Ramos (cell line): ENCODE data around the gene NEMP1.

Source experiments
- in situ Hi-C: fragments of 300-500 bp; cut with MboI; formaldehyde crosslinking; loops from one replicate; pipeline ENCODE4 v1.14.3; 2022; ENCODE audit warnings: low sequenced_read_pairs; ENCODE audit not compliant: unreplicated experiment

Gene NEMP1

DNA sequence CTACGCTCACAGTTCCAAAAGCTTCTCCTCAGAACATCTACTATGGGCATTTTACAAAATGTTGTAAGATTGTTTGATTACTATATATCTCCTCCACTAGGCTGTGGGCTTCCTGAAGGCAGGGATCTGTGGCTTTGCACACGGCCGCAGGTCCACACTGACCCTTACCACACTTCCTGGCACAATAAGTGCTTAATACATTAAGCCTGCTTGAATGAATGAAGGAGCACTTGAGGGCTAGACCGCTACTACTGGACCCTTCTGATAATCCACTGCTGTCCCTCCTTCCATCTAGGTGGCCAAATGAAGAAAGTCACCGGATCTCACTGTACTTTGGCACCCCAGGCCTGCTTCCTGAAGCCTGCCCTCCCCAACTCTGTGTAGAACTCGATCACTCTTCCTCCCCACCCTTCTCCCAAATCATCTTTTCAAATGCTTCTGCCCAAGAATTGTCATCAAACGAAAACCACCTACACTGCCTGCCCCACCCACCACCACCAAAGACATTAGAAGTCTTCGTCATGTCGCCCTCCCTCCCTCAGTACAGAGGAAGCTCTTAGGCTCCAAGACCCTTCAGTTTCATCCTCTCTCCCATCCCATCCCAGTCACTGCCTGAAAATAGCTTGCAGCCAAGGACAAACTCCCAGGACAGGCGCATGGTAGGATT, 71.6 kb downstream of the NEMP1 start:
- in situ Hi-C loops: no loop called here

DNA sequence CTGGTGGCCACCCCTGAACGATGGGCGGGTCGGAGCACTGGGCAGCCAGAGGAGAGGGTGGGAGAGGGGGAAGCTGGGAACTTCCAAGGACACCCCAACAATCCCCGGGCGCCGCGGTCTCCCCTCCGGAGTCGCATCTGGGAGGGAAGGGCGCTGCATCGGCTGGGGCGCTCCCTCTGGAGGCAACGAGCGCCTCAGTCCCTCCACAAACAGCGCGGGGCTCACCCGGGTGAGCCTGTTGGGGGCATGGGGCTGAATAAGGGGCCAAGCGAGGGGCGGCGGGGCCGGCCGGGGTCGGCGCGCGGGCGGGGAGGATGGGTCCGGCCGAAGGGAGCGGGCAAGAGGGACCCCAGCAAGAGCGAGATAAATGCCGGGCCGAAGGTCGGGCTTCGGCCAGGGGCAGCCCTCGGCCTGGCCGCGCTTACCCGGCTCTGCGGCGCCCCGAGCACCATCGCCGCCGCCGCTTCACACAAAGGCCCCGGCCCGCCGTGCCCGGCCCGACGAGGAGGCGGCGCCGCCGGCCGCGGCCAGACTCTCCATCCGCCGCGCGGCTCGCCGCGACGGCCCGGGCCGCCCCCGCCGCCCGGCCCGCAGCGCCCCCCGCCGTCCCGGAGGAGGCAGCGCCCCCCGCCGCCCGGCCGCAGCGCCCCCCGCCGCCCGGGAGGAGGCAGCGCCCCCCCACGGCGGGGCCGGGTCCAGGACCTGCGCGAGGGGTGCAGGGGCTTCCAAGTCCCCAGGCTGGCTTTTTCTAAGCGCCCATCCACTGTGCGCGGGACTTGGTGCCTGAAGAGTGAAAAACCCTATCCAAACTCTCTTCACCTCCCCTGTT, 72.4 kb downstream of the NEMP1 start, which contains the start of gene ZBTB39:
TSS of gene ZBTB39 (minus strand) at position 567 of the 829 bp plus-strand sequence. CDS start 1,629 bp downstream, outside the sequence.
- in situ Hi-C loops: no loop called here
